Neuron (in vitro differentiated cells): ENCODE data around the gene TBATA.

Experiments
- H2AFZ ChIP-seq: one replicate; pipeline ENCODE4 v1.6.1; 2013; ENCODE audit warnings: low read depth, mild to moderate bottlenecking, inconsistent platforms, low read length, moderate library complexity
- H3K27me3 ChIP-seq: one replicate; pipeline ENCODE4 v1.6.1; 2013; ENCODE audit warnings: low read length; ENCODE audit not compliant: insufficient read depth
- H3K36me3 ChIP-seq: one replicate; pipeline ENCODE4 v1.6.1; 2013; ENCODE audit warnings: low read length; ENCODE audit not compliant: insufficient read depth
- H3K4me1 ChIP-seq: one replicate; pipeline ENCODE4 v1.6.1; 2013; ENCODE audit warnings: low read length; ENCODE audit not compliant: insufficient read depth
- H3K4me3 ChIP-seq: 2 replicates; pipeline ENCODE4 v1.5.1; 2013; ENCODE audit warnings: mild to moderate bottlenecking, low read length, moderate library complexity
- H3K9me3 ChIP-seq: one replicate; pipeline ENCODE4 v1.6.1; 2013; ENCODE audit warnings: low read length

TBATA gene

GRCh38 chr10:70747192-70747965 is 37.8 kb downstream of the TBATA start:
- H3K4me1 ChIP-seq: no peaks in the 10 kb centered on the region

GRCh38 chr10:70745555-70745954 is 39.6 kb downstream of the TBATA start:
- Histone ChIP-seq H3K4me3 (no peak overlapping the region), H3K27me3 (peaks cover 2% of the 10 kb centered on the region), H2AFZ (no peak overlapping the region), H3K36me3 (no peaks in the 10 kb centered on the region), H3K4me1 (no peaks in the 10 kb centered on the region), H3K9me3 (no peaks in the 10 kb centered on the region)

More at GRCh38 chr10:70747192-70747965, 37.8 kb downstream of the TBATA start:
- Histone ChIP-seq H3K27me3 (no peaks in the 10 kb centered on the region), H3K4me3 (no peak overlapping the region), H3K9me3 (no peaks in the 10 kb centered on the region), H3K36me3 (no peaks in the 10 kb centered on the region), H2AFZ (no peak overlapping the region)

- Histone ChIP-seq H3K9me3 (no peaks in the 10 kb centered on the region), H3K27me3 (peaks cover 2% of the 10 kb centered on the region), H2AFZ (no peak overlapping the region), H3K4me3 (no peak overlapping the region), H3K4me1 (no peaks in the 10 kb centered on the region), H3K36me3 (no peaks in the 10 kb centered on the region)
Observed at GRCh38 chr10:70744617-70745143, 40.5 kb downstream of the TBATA start.

- Histone ChIP-seq H3K9me3 (no peaks in the 10 kb centered on the region), H3K4me3 (no peak overlapping the region), H3K36me3 (no peaks in the 10 kb centered on the region), H3K4me1 (no peaks in the 10 kb centered on the region), H2AFZ (no peak overlapping the region), H3K27me3 (peaks cover 2% of the 10 kb centered on the region)
Observed at GRCh38 chr10:70743879-70744278, 41.3 kb downstream of the TBATA start.

- no peak overlapping the region for H3K4me3 ChIP-seq
- no peak overlapping the region for H2AFZ ChIP-seq
- H3K4me1 ChIP-seq: no peaks in the 10 kb centered on the region
- H3K9me3 ChIP-seq: no peaks in the 10 kb centered on the region
- peaks cover 2% of the 10 kb centered on the region for H3K27me3 ChIP-seq
- H3K36me3 ChIP-seq: no peaks in the 10 kb centered on the region
Observed at GRCh38 chr10:70743430-70743788, 41.8 kb downstream of the TBATA start.

- Histone ChIP-seq H2AFZ (no peak overlapping the region), H3K4me3 (no peak overlapping the region), H3K4me1 (no peaks in the 10 kb centered on the region), H3K9me3 (no peaks in the 10 kb centered on the region), H3K36me3 (no peaks in the 10 kb centered on the region), H3K27me3 (peaks cover 2% of the 10 kb centered on the region)
Observed at GRCh38 chr10:70742537-70743429, 42.4 kb downstream of the TBATA start.

- Histone ChIP-seq H3K4me1 (peaks cover 3% of the 10 kb centered on the region), H3K27me3 (peaks cover 2% of the 10 kb centered on the region), H3K9me3 (no peaks in the 10 kb centered on the region), H3K4me3 (no peak overlapping the region), H3K36me3 (no peaks in the 10 kb centered on the region), H2AFZ (no peak overlapping the region)
Observed at GRCh38 chr10:70740406-70741288, 44.5 kb downstream of the TBATA start.

- H3K4me3 ChIP-seq: no peak overlapping the region
- peaks cover 2% of the 10 kb centered on the region for H3K27me3 ChIP-seq
- H2AFZ ChIP-seq: no peak overlapping the region
- peaks cover 3% of the 10 kb centered on the region for H3K4me1 ChIP-seq
- no peaks in the 10 kb centered on the region for H3K9me3 ChIP-seq
- H3K36me3 ChIP-seq: no peaks in the 10 kb centered on the region
Observed at GRCh38 chr10:70738761-70739121, 46.4 kb downstream of the TBATA start.

- H3K36me3 ChIP-seq: no peaks in the 10 kb centered on the region
- H2AFZ ChIP-seq: no peak overlapping the region
- H3K9me3 ChIP-seq: no peaks in the 10 kb centered on the region
- H3K27me3 ChIP-seq: peaks cover 2% of the 10 kb centered on the region
- no peak overlapping the region for H3K4me3 ChIP-seq
- peaks cover 3% of the 10 kb centered on the region for H3K4me1 ChIP-seq
Observed at GRCh38 chr10:70738006-70738760, 47.0 kb downstream of the TBATA start.

GRCh38 chr10:70737250-70737649 is 47.9 kb downstream of the TBATA start:
- Histone ChIP-seq H2AFZ (no peak overlapping the region), H3K9me3 (no peaks in the 10 kb centered on the region), H3K27me3 (peaks cover 2% of the 10 kb centered on the region), H3K36me3 (no peaks in the 10 kb centered on the region), H3K4me3 (no peak overlapping the region), H3K4me1 (peaks cover 3% of the 10 kb centered on the region)

GRCh38 chr10:70736525-70736924 is 48.7 kb downstream of the TBATA start:
- H3K9me3 ChIP-seq: no peaks in the 10 kb centered on the region
- H2AFZ ChIP-seq: no peak overlapping the region
- no peak overlapping the region for H3K4me3 ChIP-seq
- H3K27me3 ChIP-seq: peaks cover 2% of the 10 kb centered on the region
- no peaks in the 10 kb centered on the region for H3K36me3 ChIP-seq
- H3K4me1 ChIP-seq: peaks cover 3% of the 10 kb centered on the region

- Histone ChIP-seq H3K4me3 (no peak overlapping the region), H2AFZ (no peak overlapping the region), H3K27me3 (no peaks in the 10 kb centered on the region), H3K4me1 (peaks cover 3% of the 10 kb centered on the region), H3K9me3 (no peaks in the 10 kb centered on the region), H3K36me3 (no peaks in the 10 kb centered on the region)
Observed at GRCh38 chr10:70735161-70735560, 50.0 kb downstream of the TBATA start.
